ENCODE measurements around the gene ULK2.

DNA sequence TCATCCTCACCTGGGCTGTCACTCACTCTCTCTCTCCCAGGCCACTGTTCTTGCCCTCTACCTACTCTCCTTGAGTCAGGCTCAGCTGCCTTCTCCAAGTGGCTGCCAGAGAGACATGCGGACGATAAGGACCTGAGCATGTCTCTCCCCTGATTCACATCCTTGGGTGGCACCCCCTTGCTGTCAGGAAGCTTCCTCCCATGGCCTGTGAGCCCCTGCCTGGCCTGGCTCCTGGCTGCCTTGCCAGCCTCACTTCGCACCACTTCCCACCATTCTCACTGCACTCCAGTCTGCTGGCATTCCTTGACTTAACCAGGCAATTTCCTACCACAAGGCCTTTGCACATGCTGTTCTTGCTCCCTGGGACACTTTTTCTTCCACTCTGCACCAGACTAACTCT is 116.9 kb downstream of the ULK2 start:
- no peak for TF ChIP-seq EZH2 (IDR thresholded peaks at IDR 0.05)
- TF ChIP-seq, protein P1, sequence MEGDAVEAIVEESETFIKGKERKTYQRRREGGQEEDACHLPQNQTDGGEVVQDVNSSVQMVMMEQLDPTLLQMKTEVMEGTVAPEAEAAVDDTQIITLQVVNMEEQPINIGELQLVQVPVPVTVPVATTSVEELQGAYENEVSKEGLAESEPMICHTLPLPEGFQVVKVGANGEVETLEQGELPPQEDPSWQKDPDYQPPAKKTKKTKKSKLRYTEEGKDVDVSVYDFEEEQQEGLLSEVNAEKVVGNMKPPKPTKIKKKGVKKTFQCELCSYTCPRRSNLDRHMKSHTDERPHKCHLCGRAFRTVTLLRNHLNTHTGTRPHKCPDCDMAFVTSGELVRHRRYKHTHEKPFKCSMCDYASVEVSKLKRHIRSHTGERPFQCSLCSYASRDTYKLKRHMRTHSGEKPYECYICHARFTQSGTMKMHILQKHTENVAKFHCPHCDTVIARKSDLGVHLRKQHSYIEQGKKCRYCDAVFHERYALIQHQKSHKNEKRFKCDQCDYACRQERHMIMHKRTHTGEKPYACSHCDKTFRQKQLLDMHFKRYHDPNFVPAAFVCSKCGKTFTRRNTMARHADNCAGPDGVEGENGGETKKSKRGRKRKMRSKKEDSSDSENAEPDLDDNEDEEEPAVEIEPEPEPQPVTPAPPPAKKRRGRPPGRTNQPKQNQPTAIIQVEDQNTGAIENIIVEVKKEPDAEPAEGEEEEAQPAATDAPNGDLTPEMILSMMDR (IDR thresholded peaks at IDR 0.05), result no peak
- no peak for TF ChIP-seq EZH2phosphoT487 (IDR thresholded peaks at IDR 0.05)

Data from neural progenitor cell (in vitro differentiated cells).